ENCODE results near the gene NHSL2. TPM values are rescaled to one million over a fixed set of nuclear protein-coding genes. Genes with fewer than 3 reads are reported as not detected.

Gene NHSL2
- total and polyA plus RNA-seq, 2 experiments from 2014 or later = 4.7 to 9.5 TPM

DNA sequence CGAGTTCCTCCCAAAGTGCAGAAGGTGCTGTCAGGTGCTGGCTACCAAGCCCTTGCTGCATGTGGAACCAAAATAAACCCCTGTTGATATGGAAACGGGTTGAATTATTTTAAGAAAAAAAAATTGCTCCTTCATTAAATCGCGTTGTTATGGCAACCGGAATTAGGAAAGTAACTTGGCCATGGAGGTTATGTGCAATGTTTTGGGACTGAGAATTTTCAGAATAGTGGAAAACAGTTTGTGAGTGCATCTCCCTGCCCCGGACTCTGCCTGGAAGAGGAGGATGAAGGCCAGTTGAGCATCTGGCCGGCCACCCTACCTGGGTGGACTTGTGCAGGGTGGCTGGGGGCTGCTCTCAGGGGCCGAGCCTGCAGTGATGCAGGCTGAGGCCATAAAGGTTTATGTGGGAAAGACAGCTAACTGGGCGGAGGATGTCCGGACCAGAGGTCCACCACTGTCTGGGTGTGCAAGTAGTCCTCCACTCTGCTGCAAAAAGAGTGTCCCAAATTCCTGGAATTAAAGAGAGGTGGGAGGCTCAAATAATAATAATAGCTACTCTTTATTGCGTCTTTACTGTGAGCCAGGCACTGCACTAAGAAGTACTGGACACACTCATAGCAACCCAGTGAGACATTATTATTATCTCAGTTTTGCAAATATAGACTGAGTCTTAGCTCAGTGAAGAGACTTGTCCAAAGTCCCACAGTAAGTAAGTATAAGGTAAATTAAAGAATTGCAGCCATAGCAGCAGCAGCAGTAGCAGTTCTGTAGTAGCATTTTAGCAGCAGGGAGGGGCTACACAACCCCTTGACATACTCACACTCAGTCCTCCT lies 200.4 kb downstream of the NHSL2 start (continued):
- TF ChIP-seq, protein P1, sequence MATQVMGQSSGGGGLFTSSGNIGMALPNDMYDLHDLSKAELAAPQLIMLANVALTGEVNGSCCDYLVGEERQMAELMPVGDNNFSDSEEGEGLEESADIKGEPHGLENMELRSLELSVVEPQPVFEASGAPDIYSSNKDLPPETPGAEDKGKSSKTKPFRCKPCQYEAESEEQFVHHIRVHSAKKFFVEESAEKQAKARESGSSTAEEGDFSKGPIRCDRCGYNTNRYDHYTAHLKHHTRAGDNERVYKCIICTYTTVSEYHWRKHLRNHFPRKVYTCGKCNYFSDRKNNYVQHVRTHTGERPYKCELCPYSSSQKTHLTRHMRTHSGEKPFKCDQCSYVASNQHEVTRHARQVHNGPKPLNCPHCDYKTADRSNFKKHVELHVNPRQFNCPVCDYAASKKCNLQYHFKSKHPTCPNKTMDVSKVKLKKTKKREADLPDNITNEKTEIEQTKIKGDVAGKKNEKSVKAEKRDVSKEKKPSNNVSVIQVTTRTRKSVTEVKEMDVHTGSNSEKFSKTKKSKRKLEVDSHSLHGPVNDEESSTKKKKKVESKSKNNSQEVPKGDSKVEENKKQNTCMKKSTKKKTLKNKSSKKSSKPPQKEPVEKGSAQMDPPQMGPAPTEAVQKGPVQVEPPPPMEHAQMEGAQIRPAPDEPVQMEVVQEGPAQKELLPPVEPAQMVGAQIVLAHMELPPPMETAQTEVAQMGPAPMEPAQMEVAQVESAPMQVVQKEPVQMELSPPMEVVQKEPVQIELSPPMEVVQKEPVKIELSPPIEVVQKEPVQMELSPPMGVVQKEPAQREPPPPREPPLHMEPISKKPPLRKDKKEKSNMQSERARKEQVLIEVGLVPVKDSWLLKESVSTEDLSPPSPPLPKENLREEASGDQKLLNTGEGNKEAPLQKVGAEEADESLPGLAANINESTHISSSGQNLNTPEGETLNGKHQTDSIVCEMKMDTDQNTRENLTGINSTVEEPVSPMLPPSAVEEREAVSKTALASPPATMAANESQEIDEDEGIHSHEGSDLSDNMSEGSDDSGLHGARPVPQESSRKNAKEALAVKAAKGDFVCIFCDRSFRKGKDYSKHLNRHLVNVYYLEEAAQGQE (IDR thresholded peaks at IDR 0.05; ENCODE audit: unreplicated experiment) = no peak
- TF ChIP-seq EZH2 (IDR thresholded peaks at IDR 0.05; ENCODE audit: low read depth, unreplicated experiment) (no peak), ZNF114 (CRISPR knock-in tag; IDR thresholded peaks at IDR 0.05) (no peak), EZH2phosphoT487 (IDR thresholded peaks at IDR 0.05; ENCODE audit: unreplicated experiment) (no peak), JUNB (IDR thresholded peaks at IDR 0.05; ENCODE audit: unreplicated experiment) (no peak), CREB1 (CRISPR knock-in tag; IDR thresholded peaks at IDR 0.05; ENCODE audit: low read depth) (no peak), POLR2AphosphoS5 (IDR thresholded peaks at IDR 0.05; ENCODE audit: low read depth) (no peak), NANOG (IDR thresholded peaks at IDR 0.05; ENCODE audit: borderline replicate concordance) (no peak), STAT1 (IDR thresholded peaks at IDR 0.05; ENCODE audit: unreplicated experiment) (no peak), ZNF331 (CRISPR knock-in tag; IDR thresholded peaks at IDR 0.05; ENCODE audit: low read depth) (no peak)
- TF ChIP-seq, protein P2, sequence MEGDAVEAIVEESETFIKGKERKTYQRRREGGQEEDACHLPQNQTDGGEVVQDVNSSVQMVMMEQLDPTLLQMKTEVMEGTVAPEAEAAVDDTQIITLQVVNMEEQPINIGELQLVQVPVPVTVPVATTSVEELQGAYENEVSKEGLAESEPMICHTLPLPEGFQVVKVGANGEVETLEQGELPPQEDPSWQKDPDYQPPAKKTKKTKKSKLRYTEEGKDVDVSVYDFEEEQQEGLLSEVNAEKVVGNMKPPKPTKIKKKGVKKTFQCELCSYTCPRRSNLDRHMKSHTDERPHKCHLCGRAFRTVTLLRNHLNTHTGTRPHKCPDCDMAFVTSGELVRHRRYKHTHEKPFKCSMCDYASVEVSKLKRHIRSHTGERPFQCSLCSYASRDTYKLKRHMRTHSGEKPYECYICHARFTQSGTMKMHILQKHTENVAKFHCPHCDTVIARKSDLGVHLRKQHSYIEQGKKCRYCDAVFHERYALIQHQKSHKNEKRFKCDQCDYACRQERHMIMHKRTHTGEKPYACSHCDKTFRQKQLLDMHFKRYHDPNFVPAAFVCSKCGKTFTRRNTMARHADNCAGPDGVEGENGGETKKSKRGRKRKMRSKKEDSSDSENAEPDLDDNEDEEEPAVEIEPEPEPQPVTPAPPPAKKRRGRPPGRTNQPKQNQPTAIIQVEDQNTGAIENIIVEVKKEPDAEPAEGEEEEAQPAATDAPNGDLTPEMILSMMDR (conservative IDR thresholded peaks at IDR 0.05; ENCODE audit: low read depth in 2 of 2) = no peak
- TF ChIP-seq, protein P3, sequence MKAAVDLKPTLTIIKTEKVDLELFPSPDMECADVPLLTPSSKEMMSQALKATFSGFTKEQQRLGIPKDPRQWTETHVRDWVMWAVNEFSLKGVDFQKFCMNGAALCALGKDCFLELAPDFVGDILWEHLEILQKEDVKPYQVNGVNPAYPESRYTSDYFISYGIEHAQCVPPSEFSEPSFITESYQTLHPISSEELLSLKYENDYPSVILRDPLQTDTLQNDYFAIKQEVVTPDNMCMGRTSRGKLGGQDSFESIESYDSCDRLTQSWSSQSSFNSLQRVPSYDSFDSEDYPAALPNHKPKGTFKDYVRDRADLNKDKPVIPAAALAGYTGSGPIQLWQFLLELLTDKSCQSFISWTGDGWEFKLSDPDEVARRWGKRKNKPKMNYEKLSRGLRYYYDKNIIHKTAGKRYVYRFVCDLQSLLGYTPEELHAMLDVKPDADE (IDR thresholded peaks at IDR 0.05) = no peak

DNA sequence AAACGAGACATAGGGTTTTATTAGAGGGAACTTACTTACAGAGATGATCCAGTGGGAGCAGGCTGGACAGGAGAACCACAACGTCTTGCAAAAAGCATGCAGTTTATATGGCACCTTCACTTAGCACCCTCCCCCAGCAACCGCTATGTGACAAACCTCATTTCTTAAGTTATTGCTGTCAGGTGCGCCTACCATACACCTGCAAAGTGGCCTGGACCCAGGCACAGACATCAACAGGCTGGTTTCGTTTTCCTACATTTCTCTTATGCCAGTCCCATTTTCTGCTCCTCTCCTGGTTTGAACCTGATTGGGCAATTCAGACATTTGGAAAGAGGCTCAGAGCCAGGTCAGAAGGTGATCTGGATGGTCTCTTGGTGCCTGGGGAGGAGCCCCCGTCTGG lies 202.8 kb downstream of the NHSL2 start:
- Mint-ChIP-seq H3K36me3 (ENCODE audit: low read depth) (no peaks in the 10 kb centered on the region), H3K9me3 (no peaks in the 10 kb centered on the region), H3K27me3 (ENCODE audit: insufficient read depth, low read depth, poor library complexity) (peaks cover 4% of the 10 kb centered on the region), H3K27ac (no peak overlapping the region), H3K4me1 (peaks cover 28% of the 10 kb centered on the region), H3K4me3 (no peak overlapping the region)
- Histone ChIP-seq H4K20me1 (replicated peaks; ENCODE audit: insufficient read depth) (no peaks in the 10 kb centered on the region), H3K4me1 (ENCODE audit: insufficient read depth) (no peaks in the 10 kb centered on the region), H3K36me3 (ENCODE audit: insufficient read depth) (no peaks in the 10 kb centered on the region), H3K4me3 (no peak overlapping the region), H3K4me2 (no peak overlapping the region), H2AFZ (no peak overlapping the region), H3F3A (replicated peaks; ENCODE audit: low read depth) (no peaks in the 10 kb centered on the region), H3K27ac (ENCODE audit: low read depth) (no peak overlapping the region), H3K27me3 (ENCODE audit: insufficient read depth) (no peaks in the 10 kb centered on the region), H3K79me2 (replicated peaks; ENCODE audit: insufficient read depth) (no peaks in the 10 kb centered on the region), H3K9me2 (ENCODE audit: insufficient read depth) (no peaks in the 10 kb centered on the region)
- no peak for DNase-seq (ENCODE audit: low spot score)
- ATAC-seq = no peak
- no peak for TF ChIP-seq EZH2 (IDR thresholded peaks at IDR 0.05; ENCODE audit: low read depth, unreplicated experiment)
- TF ChIP-seq, protein P4, sequence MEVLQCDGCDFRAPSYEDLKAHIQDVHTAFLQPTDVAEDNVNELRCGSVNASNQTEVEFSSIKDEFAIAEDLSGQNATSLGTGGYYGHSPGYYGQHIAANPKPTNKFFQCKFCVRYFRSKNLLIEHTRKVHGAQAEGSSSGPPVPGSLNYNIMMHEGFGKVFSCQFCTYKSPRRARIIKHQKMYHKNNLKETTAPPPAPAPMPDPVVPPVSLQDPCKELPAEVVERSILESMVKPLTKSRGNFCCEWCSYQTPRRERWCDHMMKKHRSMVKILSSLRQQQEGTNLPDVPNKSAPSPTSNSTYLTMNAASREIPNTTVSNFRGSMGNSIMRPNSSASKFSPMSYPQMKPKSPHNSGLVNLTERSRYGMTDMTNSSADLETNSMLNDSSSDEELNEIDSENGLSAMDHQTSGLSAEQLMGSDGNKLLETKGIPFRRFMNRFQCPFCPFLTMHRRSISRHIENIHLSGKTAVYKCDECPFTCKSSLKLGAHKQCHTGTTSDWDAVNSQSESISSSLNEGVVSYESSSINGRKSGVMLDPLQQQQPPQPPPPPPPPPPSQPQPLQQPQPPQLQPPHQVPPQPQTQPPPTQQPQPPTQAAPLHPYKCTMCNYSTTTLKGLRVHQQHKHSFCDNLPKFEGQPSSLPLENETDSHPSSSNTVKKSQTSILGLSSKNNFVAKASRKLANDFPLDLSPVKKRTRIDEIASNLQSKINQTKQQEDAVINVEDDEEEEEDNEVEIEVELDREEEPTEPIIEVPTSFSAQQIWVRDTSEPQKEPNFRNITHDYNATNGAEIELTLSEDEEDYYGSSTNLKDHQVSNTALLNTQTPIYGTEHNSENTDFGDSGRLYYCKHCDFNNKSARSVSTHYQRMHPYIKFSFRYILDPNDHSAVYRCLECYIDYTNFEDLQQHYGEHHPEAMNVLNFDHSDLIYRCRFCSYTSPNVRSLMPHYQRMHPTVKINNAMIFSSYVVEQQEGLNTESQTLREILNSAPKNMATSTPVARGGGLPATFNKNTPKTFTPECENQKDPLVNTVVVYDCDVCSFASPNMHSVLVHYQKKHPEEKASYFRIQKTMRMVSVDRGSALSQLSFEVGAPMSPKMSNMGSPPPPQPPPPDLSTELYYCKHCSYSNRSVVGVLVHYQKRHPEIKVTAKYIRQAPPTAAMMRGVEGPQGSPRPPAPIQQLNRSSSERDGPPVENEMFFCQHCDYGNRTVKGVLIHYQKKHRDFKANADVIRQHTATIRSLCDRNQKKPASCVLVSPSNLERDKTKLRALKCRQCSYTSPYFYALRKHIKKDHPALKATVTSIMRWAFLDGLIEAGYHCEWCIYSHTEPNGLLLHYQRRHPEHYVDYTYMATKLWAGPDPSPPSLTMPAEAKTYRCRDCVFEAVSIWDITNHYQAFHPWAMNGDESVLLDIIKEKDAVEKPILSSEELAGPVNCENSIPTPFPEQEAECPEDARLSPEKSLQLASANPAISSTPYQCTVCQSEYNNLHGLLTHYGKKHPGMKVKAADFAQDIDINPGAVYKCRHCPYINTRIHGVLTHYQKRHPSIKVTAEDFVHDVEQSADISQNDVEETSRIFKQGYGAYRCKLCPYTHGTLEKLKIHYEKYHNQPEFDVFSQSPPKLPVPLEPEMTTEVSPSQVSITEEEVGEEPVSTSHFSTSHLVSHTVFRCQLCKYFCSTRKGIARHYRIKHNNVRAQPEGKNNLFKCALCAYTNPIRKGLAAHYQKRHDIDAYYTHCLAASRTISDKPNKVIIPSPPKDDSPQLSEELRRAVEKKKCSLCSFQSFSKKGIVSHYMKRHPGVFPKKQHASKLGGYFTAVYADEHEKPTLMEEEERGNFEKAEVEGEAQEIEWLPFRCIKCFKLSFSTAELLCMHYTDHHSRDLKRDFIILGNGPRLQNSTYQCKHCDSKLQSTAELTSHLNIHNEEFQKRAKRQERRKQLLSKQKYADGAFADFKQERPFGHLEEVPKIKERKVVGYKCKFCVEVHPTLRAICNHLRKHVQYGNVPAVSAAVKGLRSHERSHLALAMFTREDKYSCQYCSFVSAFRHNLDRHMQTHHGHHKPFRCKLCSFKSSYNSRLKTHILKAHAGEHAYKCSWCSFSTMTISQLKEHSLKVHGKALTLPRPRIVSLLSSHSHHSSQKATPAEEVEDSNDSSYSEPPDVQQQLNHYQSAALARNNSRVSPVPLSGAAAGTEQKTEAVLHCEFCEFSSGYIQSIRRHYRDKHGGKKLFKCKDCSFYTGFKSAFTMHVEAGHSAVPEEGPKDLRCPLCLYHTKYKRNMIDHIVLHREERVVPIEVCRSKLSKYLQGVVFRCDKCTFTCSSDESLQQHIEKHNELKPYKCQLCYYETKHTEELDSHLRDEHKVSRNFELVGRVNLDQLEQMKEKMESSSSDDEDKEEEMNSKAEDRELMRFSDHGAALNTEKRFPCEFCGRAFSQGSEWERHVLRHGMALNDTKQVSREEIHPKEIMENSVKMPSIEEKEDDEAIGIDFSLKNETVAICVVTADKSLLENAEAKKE (CRISPR knock-in tag; IDR thresholded peaks at IDR 0.05) = no peak

Data from GM23338 (cell line).